Gastrocnemius medialis (tissue), 4 donors: ENCODE measurements around the gene SORCS1. TPM values are rescaled to one million over a fixed set of nuclear protein-coding genes. Genes with fewer than 3 reads are reported as not detected.

Experiments used
- ATAC-seq, 2 donors: fragments of 150-250 bp; one replicate each; pipeline ENCODE4 v1.9.1; 2016
- DNase-seq, 2 donors: peaks; one replicate each; pipeline ENCODE4 v3.0.0-alpha.2; 2019
- H3K27ac ChIP-seq, 4 donors: fragments of 200-600 bp; sonication (generic); 1 replicate in 1 of 4; 2 replicates in 3 of 4; pipeline ENCODE4 v1.5.1; 2016 to 2018; ENCODE audit warnings: mild to moderate bottlenecking in 2 of 4, moderate library complexity in 1 of 4
- H3K27me3 ChIP-seq, 3 donors: fragments of 200-600 bp; sonication (generic) in 2 of 3; 1 replicate in 1 of 3; 2 replicates in 2 of 3; pipeline versions ENCODE4 v1.5.1 to v1.6.0; 2016 to 2019; ENCODE audit warnings: mild to moderate bottlenecking in 1 of 3, moderate library complexity in 1 of 3
- H3K36me3 ChIP-seq, 2 donors: fragments of 200-600 bp; sonication (generic) in 1 of 2; one replicate each; pipeline ENCODE4 v1.5.1; 2017 to 2018
- H3K4me1 ChIP-seq, 2 donors: fragments of 200-600 bp; sonication (generic) in 1 of 2; one replicate each; pipeline ENCODE4 v1.5.1; 2016 to 2017; ENCODE audit warnings: mild to moderate bottlenecking in 2 of 2
- H3K4me3 ChIP-seq, 4 donors: fragments of 200-600 bp; sonication (generic) in 3 of 4; 1 replicate in 1 of 4; 2 replicates in 3 of 4; pipeline ENCODE4 v1.5.1; 2016 to 2019; ENCODE audit warnings: mild to moderate bottlenecking in 2 of 4
- H3K9me3 ChIP-seq, 3 donors: fragments of 200-600 bp; sonication (generic) in 2 of 3; 1 replicate in 1 of 3; 2 replicates in 2 of 3; pipeline ENCODE4 v1.5.1; 2016 to 2019
- POLR2A ChIP-seq, 2 donors: fragments of 450-650 bp; IDR thresholded peaks; one replicate each; pipeline ENCODE4 v1.6.1; 2017; ENCODE audit warnings: antibody characterized with exemption in 2 of 2, mild to moderate bottlenecking in 2 of 2, moderate library complexity in 2 of 2
- in situ Hi-C, 4 donors: fragments of 200-750 bp; cut with MboI; loops; one replicate each; pipeline versions ENCODE4 v1.15.0 to v1.8.0; 2017; ENCODE audit warnings: low sequenced_read_pairs in 4 of 4
- intact Hi-C: fragments of 100-400 bp; cut with DNase I; formaldehyde crosslinking; loops from one replicate; pipeline ENCODE4 v1.15.1; 2023; ENCODE audit warnings: low total_unique reads
- total RNA-seq, 4 donors: library from RNA; depleted of rRNA; stranded (reverse); fragments of >200 nt; gene quantifications; one replicate each; pipeline versions ENCODE4 v1.1.0 to v1.2.3, GENCODE V29; 2016
- TF ChIP-seq, protein P1 (sequence below), 5 experiments: fragments of 450-650 bp in 3 of 5; fragments of 200-600 bp in 2 of 5; sonication (generic) in 2 of 5; IDR thresholded peaks in 4 of 5; conservative IDR thresholded peaks in 1 of 5; 1 replicate in 4 of 5; 2 replicates in 1 of 5; pipeline ENCODE4 v1.5.1; 2016 to 2019; ENCODE audit warnings: antibody characterized with exemption in 5 of 5, mild to moderate bottlenecking in 3 of 5, moderate library complexity in 3 of 5

The SORCS1 gene
- total RNA-seq, 4 donors from 2014 or later: 0.02 to 0.36 (median 0.24) TPM; not detected in 1

DNA sequence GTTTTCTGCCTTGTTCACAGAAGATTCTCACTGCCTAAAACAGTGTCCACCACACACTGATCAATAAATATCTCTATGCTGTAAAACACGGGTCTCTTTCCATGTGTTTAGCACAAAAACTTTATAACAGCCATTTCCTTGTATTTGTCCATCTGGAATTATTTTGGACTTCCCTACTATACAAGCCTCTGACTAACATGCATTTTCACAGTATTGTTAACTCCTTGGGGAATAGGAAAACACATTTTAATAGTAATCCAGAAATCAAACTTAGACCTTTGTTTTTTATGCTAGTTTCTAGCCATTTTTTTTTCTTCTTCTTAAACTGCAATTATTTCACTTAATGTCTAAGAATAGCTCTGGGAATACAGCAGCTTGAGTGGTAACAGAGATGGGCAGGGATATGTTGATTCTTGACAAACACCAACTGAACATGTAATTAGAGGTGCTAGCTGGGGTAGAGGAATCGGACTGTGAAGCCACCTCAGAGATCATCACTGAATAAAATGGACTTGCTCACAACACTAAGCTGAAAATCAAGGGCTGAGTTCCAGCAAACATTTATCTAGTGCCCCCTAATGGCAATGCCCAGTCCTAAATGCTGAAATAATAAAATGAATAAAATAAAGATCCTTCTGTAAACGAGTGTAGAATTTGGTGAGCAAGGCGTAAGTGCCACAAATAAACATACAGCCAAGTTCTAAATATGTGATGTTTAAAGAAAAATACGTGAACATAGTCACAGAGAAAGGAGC is 593.1 kb downstream of the SORCS1 start:
- H3K36me3 ChIP-seq: no peaks in the 10 kb centered on the region
- no peak for TF ChIP-seq POLR2A (IDR thresholded peaks at IDR 0.05)
- TF ChIP-seq, protein P1, sequence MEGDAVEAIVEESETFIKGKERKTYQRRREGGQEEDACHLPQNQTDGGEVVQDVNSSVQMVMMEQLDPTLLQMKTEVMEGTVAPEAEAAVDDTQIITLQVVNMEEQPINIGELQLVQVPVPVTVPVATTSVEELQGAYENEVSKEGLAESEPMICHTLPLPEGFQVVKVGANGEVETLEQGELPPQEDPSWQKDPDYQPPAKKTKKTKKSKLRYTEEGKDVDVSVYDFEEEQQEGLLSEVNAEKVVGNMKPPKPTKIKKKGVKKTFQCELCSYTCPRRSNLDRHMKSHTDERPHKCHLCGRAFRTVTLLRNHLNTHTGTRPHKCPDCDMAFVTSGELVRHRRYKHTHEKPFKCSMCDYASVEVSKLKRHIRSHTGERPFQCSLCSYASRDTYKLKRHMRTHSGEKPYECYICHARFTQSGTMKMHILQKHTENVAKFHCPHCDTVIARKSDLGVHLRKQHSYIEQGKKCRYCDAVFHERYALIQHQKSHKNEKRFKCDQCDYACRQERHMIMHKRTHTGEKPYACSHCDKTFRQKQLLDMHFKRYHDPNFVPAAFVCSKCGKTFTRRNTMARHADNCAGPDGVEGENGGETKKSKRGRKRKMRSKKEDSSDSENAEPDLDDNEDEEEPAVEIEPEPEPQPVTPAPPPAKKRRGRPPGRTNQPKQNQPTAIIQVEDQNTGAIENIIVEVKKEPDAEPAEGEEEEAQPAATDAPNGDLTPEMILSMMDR (IDR thresholded peaks at IDR 0.05 in 4 of 5, conservative IDR thresholded peaks at IDR 0.05 in 1 of 5): no peak
- no peak overlapping the region for H3K27ac ChIP-seq
- no peaks in the 10 kb centered on the region for H3K9me3 ChIP-seq
- no peak for ATAC-seq
- no peak for DNase-seq
- intact Hi-C loops (no loop called here), in situ Hi-C loops (no loop called here)
- no peaks in the 10 kb centered on the region for H3K27me3 ChIP-seq
- H3K4me3 ChIP-seq: no peak overlapping the region
- H3K4me1 ChIP-seq: no peaks in the 10 kb centered on the region

DNA sequence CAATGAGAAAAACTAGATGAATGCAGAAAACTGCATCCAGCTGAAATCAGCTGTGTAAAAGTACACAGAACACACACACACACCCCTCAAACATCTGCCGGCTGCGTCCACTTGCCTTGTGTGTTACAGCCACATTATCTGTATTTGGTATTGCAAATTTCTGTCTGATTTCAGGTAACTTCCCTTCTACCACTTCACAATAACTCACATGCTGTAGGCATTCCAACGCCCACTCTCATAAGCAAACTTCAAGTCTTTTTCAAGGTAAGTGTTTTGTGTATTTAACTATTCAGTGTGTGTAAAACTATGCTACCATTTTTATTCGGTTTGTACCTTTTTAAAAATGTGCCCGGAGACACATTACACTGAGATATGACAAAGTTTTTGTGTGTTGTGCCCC is 594.2 kb downstream of the SORCS1 start:
- H3K36me3 ChIP-seq: no peaks in the 10 kb centered on the region
- H3K4me3 ChIP-seq: no peak overlapping the region
- no peak for TF ChIP-seq POLR2A (IDR thresholded peaks at IDR 0.05)
- TF ChIP-seq, protein P1 (IDR thresholded peaks at IDR 0.05 in 4 of 5, conservative IDR thresholded peaks at IDR 0.05 in 1 of 5): no peak
- ATAC-seq (no peak), DNase-seq (no peak)
- H3K27me3 ChIP-seq: no peaks in the 10 kb centered on the region
- H3K9me3 ChIP-seq: no peaks in the 10 kb centered on the region
- no peak overlapping the region for H3K27ac ChIP-seq
- in situ Hi-C loops: no loop called here
- H3K4me1 ChIP-seq: no peaks in the 10 kb centered on the region
- intact Hi-C loops: no loop called here

DNA sequence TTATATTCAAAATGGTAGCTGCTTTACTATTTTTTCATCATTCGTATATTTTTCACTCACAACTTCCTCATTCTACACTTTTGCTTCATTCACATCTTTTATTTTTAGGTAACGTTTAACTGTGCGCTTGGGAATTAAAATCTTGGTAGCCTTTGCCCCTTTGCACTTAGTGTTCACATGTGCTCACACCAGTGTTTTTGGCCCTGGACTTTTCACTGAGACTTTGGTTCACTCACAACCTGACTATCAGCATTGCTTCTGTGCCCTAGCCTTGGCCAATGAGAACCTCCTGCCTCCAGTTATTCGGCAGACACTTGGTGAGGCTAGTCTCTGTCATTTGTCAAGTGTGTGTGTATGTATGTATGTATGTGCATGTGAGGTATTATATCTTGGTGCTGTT is 596.9 kb downstream of the SORCS1 start:
- TF ChIP-seq, protein P1 (IDR thresholded peaks at IDR 0.05 in 4 of 5, conservative IDR thresholded peaks at IDR 0.05 in 1 of 5): no peak
- TF ChIP-seq POLR2A (IDR thresholded peaks at IDR 0.05): no peak
- in situ Hi-C loops: no loop called here
- intact Hi-C loops: no loop called here

DNA sequence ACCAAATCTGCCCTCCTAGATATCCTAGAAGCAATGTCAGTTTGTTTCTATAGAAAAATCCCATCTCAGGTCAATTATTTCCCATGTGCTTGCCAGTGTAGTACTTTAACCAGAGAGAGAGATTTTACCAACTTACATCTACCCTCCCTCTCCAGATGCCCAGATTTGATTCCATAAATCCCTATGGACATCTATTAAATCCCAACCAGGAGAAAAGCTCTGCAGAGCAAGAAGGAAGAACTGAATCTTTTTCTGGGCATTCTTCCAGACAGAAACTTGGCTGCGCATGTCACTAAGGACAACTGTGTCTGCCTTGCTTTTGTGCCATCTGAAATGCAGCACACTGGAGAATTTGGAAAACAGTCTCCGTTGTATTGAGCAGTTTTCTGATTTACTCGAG is 597.6 kb downstream of the SORCS1 start:
- intact Hi-C loops (no loop called here), in situ Hi-C loops (no loop called here)
- TF ChIP-seq, protein P1 (IDR thresholded peaks at IDR 0.05 in 4 of 5, conservative IDR thresholded peaks at IDR 0.05 in 1 of 5): no peak
- no peak for TF ChIP-seq POLR2A (IDR thresholded peaks at IDR 0.05)
- H3K36me3 ChIP-seq: no peaks in the 10 kb centered on the region
- H3K9me3 ChIP-seq: no peaks in the 10 kb centered on the region
- no peaks in the 10 kb centered on the region for H3K4me1 ChIP-seq
- DNase-seq (no peak), ATAC-seq (no peak)
- no peaks in the 10 kb centered on the region for H3K27me3 ChIP-seq
- no peak overlapping the region for H3K4me3 ChIP-seq
- no peak overlapping the region for H3K27ac ChIP-seq

More for the DNA sequence above, 596.9 kb downstream of the SORCS1 start:
- ATAC-seq: no peak
- no peaks in the 10 kb centered on the region for H3K36me3 ChIP-seq
- no peaks in the 10 kb centered on the region for H3K4me1 ChIP-seq
- no peaks in the 10 kb centered on the region for H3K27me3 ChIP-seq
- H3K4me3 ChIP-seq: no peak overlapping the region
- no peak overlapping the region for H3K27ac ChIP-seq
- H3K9me3 ChIP-seq: no peaks in the 10 kb centered on the region
- DNase-seq: no peak

DNA sequence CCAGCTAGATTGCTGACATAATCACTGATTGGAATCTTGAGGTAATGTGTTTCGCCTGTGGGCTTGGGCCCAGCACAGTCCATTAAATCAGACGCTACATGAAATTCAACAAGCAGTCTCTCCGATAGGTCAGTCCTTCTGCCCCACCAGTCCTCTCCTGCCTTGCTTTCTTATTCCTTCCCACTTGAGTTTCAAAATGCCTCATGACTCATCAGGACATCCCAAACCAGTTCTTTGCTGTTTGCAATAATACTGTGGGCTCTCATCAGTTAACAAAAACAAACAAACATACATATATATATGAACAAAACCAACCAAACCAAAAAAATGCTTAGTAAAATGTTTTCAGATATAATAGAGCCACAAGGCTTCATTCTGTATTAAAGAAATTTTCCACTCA is 599.0 kb downstream of the SORCS1 start:
- no peak overlapping the region for H3K4me3 ChIP-seq
- no peaks in the 10 kb centered on the region for H3K27me3 ChIP-seq
- no peaks in the 10 kb centered on the region for H3K9me3 ChIP-seq
- DNase-seq: no peak
- no peak for ATAC-seq
- H3K27ac ChIP-seq: no peak overlapping the region
- TF ChIP-seq, protein P1 (IDR thresholded peaks at IDR 0.05 in 4 of 5, conservative IDR thresholded peaks at IDR 0.05 in 1 of 5): no peak
- TF ChIP-seq POLR2A (IDR thresholded peaks at IDR 0.05): no peak
- intact Hi-C loops: no loop called here
- H3K36me3 ChIP-seq: no peaks in the 10 kb centered on the region
- in situ Hi-C loops: no loop called here
- H3K4me1 ChIP-seq: no peaks in the 10 kb centered on the region
